ENCODE results near the gene PROSER2.

PROSER2 gene

GRCh38 chr10:11798845-11799735, 24.1 kb upstream of the PROSER2 start:
- peaks cover 11% of the 10 kb centered on the region for H3K4me1 ChIP-seq (ENCODE audit: insufficient read depth, poor library complexity, severe bottlenecking)
- H3K27ac ChIP-seq (ENCODE audit: poor library complexity, severe bottlenecking): peak overlapping the region; percentile 21
- H3K4me3 ChIP-seq (ENCODE audit: severe bottlenecking): no peak overlapping the region

GRCh38 chr10:11799736-11800080, 23.4 kb upstream of the PROSER2 start:
- no peak for DNase-seq (ENCODE audit: low spot score)
- no peak for TF ChIP-seq CTCF (IDR thresholded peaks at IDR 0.05; ENCODE audit: poor library complexity, severe bottlenecking)
- ATAC-seq (ENCODE audit: low read depth): no peak
- H3K36me3 ChIP-seq (ENCODE audit: low read depth): no peaks in the 10 kb centered on the region
- H3K27me3 ChIP-seq (ENCODE audit: insufficient read depth, poor library complexity, severe bottlenecking): no peaks in the 10 kb centered on the region
- H3K9me3 ChIP-seq (ENCODE audit: severe bottlenecking): no peaks in the 10 kb centered on the region
- H3K4me3 ChIP-seq (ENCODE audit: severe bottlenecking): no peak overlapping the region
- no peak overlapping the region for H3K27ac ChIP-seq (ENCODE audit: poor library complexity, severe bottlenecking)
- peaks cover 5% of the 10 kb centered on the region for H3K4me1 ChIP-seq (ENCODE audit: insufficient read depth, poor library complexity, severe bottlenecking)

More at GRCh38 chr10:11798845-11799735, 24.1 kb upstream of the PROSER2 start:
- ATAC-seq (ENCODE audit: low read depth): no peak
- H3K36me3 ChIP-seq (ENCODE audit: low read depth): no peaks in the 10 kb centered on the region
- H3K9me3 ChIP-seq (ENCODE audit: severe bottlenecking): no peaks in the 10 kb centered on the region
- H3K27me3 ChIP-seq (ENCODE audit: insufficient read depth, poor library complexity, severe bottlenecking): no peaks in the 10 kb centered on the region
- TF ChIP-seq CTCF (IDR thresholded peaks at IDR 0.05; ENCODE audit: poor library complexity, severe bottlenecking): no peak
- no peak for DNase-seq (ENCODE audit: low spot score)

- Histone ChIP-seq H3K4me1 (ENCODE audit: insufficient read depth, poor library complexity, severe bottlenecking) (no peaks in the 10 kb centered on the region), H3K36me3 (ENCODE audit: low read depth) (no peaks in the 10 kb centered on the region), H3K9me3 (ENCODE audit: severe bottlenecking) (no peaks in the 10 kb centered on the region), H3K27ac (ENCODE audit: poor library complexity, severe bottlenecking) (no peak overlapping the region), H3K4me3 (ENCODE audit: severe bottlenecking) (no peak overlapping the region), H3K27me3 (ENCODE audit: insufficient read depth, poor library complexity, severe bottlenecking) (no peaks in the 10 kb centered on the region)
- no peak for TF ChIP-seq CTCF (IDR thresholded peaks at IDR 0.05; ENCODE audit: poor library complexity, severe bottlenecking)
- DNase-seq (ENCODE audit: low spot score) (no peak), ATAC-seq (ENCODE audit: low read depth) (no peak)
Observed at GRCh38 chr10:11804336-11804735, 18.8 kb upstream of the PROSER2 start.

GRCh38 chr10:11805792-11806191, 17.4 kb upstream of the PROSER2 start:
- DNase-seq (ENCODE audit: low spot score) (no peak), ATAC-seq (ENCODE audit: low read depth) (no peak)
- H3K36me3 ChIP-seq (ENCODE audit: low read depth): no peaks in the 10 kb centered on the region
- H3K4me1 ChIP-seq (ENCODE audit: insufficient read depth, poor library complexity, severe bottlenecking): peaks cover 3% of the 10 kb centered on the region
- H3K27ac ChIP-seq (ENCODE audit: poor library complexity, severe bottlenecking): no peak overlapping the region
- no peak overlapping the region for H3K4me3 ChIP-seq (ENCODE audit: severe bottlenecking)
- TF ChIP-seq CTCF (IDR thresholded peaks at IDR 0.05; ENCODE audit: poor library complexity, severe bottlenecking): no peak
- no peaks in the 10 kb centered on the region for H3K9me3 ChIP-seq (ENCODE audit: severe bottlenecking)
- H3K27me3 ChIP-seq (ENCODE audit: insufficient read depth, poor library complexity, severe bottlenecking): no peaks in the 10 kb centered on the region

GRCh38 chr10:11806706-11807105, 16.4 kb upstream of the PROSER2 start:
- H3K4me1 ChIP-seq (ENCODE audit: insufficient read depth, poor library complexity, severe bottlenecking): peaks cover 3% of the 10 kb centered on the region
- no peak for TF ChIP-seq CTCF (IDR thresholded peaks at IDR 0.05; ENCODE audit: poor library complexity, severe bottlenecking)
- H3K27ac ChIP-seq (ENCODE audit: poor library complexity, severe bottlenecking): no peak overlapping the region
- no peaks in the 10 kb centered on the region for H3K9me3 ChIP-seq (ENCODE audit: severe bottlenecking)
- ATAC-seq (ENCODE audit: low read depth) (no peak), DNase-seq (ENCODE audit: low spot score) (no peak)
- H3K36me3 ChIP-seq (ENCODE audit: low read depth): no peaks in the 10 kb centered on the region
- no peak overlapping the region for H3K4me3 ChIP-seq (ENCODE audit: severe bottlenecking)
- H3K27me3 ChIP-seq (ENCODE audit: insufficient read depth, poor library complexity, severe bottlenecking): no peaks in the 10 kb centered on the region

All from RWPE2 (cell line).